CD4-positive, alpha-beta T cell treated with Interferon alpha-2 for 1 hour (primary cell): Measurements from ENCODE around the gene TRAK2.
"Not testable (repeated sequence)": the region's sequence is repeated elsewhere in the genome, so short reads cannot be mapped to it uniquely, and the experiment has no call there.

ENCODE experiments used
- DNase-seq, 2 donors: peaks; one replicate each; pipeline ENCODE4 v3.0.0-alpha.2; 2020 to 2022

The TRAK2 gene, protein sequence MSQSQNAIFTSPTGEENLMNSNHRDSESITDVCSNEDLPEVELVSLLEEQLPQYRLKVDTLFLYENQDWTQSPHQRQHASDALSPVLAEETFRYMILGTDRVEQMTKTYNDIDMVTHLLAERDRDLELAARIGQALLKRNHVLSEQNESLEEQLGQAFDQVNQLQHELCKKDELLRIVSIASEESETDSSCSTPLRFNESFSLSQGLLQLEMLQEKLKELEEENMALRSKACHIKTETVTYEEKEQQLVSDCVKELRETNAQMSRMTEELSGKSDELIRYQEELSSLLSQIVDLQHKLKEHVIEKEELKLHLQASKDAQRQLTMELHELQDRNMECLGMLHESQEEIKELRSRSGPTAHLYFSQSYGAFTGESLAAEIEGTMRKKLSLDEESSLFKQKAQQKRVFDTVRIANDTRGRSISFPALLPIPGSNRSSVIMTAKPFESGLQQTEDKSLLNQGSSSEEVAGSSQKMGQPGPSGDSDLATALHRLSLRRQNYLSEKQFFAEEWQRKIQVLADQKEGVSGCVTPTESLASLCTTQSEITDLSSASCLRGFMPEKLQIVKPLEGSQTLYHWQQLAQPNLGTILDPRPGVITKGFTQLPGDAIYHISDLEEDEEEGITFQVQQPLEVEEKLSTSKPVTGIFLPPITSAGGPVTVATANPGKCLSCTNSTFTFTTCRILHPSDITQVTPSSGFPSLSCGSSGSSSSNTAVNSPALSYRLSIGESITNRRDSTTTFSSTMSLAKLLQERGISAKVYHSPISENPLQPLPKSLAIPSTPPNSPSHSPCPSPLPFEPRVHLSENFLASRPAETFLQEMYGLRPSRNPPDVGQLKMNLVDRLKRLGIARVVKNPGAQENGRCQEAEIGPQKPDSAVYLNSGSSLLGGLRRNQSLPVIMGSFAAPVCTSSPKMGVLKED

DNA sequence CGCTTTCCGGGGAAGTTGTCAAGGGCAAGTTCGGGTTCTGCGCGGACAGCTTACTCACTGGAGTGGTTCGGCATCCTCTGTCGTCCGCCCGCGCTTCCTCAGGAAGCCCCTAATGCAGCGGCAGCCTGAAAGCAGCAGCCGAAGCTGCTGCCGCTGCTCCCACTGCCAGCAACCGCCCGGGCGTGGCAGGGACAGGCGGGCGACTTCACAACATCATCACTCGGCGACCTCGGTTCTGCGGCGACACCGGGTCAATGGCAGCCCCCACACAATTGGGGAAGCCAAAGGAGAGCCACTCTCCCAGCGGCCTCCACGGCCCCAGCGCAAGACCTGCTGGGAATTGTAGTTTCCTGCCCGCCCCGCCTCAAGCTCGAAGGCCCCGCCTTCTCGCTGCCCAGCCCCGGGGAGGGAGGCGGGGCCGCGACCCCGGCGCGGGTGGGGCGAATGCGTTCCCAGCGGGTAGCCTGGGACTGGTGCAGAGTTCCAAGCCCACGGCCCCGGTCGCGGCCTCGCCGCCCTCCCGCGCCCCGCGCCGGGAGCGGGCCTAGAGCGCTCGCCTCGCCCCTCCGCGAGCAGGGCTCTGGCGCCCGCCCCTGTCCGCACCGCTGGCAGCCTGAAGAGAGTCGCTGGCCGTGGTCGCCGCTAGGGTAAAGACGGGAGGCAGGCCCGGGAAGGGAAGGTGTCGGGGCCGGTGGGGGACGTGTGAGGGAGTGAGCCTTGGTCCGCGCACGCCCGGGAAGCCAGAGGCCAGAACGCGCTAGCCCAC, at the start of gene TRAK2, which contains the start of gene STRADB:
TSS of gene TRAK2 (minus strand) at position 167 of the 766 bp plus-strand sequence. CDS start 30,951 bp downstream, outside the sequence.
TSS of gene STRADB (plus strand) at position 449 of the 766 bp plus-strand sequence. CDS start 3,101 bp downstream, outside the sequence.
- DNase-seq: peak; percentile 96 to 97

DNA sequence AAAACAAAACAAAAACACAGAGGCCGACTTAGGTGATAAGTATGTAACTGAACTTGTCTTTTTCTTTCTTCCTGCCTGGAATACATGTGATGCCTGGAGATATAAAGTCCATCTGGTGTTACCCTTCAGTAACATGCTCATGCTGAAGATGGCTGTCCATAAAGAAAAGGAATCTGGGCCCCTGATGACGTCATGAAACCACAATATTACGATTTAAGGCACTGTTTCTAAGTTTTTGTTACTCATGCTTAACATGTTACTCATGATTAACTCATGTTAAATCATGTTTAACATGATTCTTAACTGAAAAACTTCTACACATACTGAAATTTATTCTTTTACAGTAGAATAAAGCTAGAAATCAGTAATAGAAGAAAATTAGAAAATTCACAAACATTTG, 49.3 kb upstream of the TRAK2 start:
- DNase-seq: no peak

DNA sequence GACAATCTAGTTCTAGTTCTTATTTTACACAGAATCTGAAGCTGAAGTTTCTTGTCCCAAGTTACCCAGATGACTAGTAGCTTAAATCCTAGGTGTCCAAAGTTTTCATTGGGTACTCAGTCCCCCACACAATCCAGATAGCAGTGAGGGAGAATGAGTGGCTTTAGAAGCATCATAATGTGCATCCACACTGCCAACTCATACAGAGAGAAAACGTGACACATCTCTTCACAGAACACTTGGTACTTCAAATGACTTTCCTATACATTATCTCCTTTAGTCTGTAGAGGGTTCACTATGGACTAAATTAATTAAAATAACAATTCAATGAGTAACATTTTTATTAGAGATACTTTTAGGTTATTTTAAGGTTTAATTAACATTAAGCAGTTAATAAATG, 45.5 kb upstream of the TRAK2 start:
- DNase-seq: no peak

DNA sequence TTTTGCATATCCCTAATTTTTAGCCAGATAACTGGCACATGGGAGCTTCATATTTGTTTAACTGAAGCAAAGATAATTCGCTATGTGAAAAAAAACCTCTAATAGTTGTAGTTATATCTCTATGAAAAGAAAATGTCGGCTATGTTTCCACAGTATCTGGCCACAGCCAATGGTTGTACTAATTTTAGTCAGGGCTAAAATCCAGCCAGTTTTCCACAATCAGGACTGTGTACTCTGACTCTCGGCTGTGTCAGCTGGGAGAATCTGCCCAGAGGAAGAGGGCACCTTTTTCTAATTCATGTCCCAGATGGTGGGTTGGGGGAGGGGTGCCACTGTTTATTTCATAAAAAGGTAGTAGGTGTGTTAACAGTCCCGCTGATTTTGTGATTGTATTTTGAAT, 39.0 kb upstream of the TRAK2 start:
- no peak for DNase-seq

DNA sequence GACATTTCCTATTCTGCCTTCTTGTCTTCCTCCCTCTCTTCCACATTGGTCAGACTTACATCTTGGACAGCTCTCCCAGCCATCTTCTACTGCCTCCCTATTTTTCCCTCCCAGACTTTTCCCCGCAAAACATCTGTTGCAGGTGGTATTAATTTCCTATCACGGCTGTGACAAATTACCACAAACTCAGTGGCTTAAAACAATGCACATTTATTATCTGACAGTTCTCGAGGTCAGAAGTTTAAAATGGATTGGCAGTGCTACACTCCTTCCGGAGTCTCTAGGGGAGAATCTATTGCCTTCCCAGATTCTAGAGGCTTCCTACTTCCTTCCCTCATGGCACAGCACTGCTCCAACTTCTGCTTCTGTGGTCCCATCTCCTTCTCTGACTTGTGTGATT, 33.5 kb upstream of the TRAK2 start:
- DNase-seq: no peak

DNA sequence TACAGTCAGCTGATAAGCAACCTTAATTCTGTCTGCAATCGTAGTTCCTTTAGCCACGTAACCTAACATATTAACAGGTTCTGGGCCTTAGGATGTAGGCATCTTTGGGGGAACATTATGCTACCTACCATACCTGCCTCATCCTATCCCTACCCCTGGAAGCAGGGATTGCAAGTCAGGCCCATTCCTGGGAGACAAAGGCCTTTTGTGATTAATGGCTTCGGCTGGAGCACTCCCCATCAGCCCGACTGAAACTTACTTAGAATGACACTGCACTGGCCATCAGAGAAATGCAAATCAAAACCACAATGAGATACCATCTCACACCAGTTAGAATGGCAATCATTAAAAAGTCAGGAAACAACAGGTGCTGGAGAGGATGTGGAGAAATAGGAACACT, 32.5 kb upstream of the TRAK2 start:
- not testable (repeated sequence) for DNase-seq

DNA sequence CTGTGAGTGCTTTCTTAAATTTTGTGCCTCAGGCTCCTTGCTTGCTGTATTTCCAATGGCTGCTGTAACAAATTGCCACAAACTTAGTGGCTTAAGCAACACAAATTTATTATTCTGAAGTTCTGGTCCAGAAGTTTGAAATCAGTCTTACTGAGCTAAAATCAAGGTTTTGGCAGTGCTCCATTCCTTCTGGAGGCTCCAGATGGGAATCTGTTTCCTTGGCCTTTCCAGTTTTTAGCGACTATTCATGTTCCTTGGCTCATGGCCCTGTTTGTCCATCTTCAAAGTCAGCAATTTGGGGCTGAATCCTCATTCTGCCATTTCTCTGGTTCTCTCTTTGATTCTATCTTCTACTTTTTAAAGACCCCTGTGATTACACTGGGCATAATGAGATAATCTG, 32.1 kb upstream of the TRAK2 start:
- DNase-seq: no peak

DNA sequence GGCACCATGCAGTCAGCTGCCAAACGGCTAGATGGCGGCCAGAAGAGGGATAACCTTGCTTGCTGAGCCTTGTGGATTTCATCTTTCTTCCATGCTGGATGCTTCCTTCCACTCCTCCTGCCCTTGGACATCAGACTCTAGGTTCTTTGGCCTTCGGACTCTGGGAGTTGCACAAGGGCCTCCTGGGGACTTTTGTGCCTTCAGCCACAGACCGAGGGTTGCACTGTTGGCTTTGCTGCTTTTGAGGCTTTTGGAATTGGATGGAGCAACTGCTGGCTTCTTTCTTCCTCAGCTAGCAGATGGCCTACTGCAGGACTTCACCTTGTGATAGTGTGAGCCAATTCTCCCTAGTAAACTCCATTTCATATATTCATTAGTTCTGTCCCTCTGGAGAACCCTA, 31.3 kb upstream of the TRAK2 start:
- DNase-seq: no peak

DNA sequence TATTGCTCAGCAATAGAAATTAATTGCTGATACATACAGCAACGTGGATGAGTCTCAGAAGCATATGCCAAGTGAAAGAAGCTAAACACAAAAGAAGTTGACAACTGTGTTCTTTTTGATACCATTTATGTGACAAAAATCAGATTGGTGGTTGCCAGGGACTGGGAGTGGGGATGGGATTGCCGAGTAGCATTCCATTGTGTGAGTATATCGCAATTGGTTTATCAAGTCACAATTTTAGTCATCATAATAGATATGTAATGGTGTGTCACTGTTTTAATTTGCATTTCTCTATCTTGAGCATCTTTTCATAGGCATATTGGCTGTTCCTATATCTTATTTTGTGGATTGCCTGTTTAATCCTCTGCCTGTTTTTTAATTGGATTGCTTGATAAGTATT, 21.2 kb upstream of the TRAK2 start:
- no peak for DNase-seq

DNA sequence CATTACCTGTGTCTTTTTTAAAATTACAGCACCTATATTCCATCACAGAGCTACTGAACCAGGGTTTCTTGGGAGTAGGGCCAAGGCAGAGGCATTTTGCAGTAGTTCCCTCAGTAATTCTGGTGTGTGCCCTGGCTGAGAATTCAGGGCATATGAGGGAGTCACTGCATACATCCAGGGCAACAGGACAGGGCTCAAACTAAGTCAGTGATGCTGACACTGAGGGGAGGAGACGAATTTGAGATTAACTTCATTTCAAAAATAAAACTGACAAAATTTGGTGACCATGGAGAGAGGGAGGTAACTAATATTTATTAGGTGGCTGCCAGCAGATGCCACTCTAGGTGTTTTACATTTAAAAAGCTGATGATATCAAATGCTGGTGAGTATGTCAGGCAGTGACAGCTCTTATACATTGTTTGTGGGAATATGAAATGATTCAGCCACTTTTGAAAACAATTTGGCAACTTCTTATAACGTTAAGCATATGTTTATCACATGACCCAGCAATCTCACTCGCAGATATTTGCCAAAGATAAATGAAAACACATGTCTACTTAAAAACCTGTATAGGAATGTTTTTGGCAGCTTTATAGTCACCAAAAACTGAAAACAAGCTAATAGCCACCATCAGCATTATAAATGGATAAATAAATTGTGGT, 20.6 kb upstream of the TRAK2 start:
- DNase-seq: no peak

DNA sequence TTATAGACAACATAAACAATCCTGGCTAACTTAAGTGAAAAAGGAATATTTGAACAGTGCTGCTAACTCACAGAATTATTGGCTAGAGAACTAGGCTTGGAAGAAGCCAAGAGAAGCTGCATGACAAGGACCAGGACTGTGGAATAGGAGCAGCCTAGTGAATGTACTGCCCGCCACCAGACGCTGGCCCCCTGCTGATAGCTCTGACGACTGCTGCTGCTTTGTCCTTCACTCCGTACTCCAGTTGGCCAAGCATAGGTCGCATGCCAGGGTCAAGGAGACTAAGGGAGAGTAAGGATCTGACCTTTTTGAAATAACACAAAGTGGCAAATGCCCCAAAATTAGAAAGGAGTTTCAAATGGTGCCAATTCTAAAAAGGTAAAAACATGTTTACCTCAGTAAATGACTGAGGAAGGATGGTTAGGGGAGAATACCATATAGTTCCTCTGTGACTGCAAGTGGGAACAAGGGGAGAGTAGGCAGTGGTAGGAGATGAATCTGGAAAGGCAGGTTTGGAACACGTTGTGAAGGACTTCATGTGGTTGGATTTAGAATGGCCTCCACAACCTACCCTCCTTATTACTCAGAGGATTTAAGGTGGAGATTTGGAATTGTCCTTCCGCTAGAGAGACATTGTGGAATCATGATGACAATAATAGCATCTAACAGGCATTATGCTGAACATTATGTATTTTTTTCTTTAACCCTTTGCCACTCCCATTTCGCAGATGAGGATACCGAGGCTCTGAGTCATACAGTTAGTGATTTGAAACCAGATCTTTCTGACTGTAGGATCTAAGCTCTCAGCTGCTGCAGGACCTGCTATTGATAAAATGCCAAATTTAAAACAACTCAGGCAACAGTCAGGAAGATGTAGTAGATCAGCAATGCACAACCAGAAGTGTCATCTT, 19.8 kb upstream of the TRAK2 start:
- DNase-seq: no peak

DNA sequence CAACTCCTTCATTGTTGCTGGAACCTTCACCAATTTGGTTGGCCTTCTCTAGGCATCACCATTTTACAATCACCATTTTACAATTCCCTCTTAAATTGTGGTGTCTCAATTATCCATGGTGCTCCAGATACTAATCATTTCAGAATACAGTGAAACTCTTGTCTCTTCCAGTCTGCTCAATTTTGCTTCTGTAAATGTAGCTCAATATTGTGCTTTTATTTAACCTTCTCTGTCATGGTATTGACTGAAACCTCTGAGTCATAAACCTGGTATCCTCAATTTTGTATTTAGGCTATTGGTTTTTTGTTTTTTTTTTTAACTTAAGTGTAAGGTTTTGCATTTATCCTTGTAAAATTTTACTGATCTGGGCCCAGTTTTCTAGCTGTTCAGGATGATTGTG, 16.4 kb upstream of the TRAK2 start:
- DNase-seq: no peak

DNA sequence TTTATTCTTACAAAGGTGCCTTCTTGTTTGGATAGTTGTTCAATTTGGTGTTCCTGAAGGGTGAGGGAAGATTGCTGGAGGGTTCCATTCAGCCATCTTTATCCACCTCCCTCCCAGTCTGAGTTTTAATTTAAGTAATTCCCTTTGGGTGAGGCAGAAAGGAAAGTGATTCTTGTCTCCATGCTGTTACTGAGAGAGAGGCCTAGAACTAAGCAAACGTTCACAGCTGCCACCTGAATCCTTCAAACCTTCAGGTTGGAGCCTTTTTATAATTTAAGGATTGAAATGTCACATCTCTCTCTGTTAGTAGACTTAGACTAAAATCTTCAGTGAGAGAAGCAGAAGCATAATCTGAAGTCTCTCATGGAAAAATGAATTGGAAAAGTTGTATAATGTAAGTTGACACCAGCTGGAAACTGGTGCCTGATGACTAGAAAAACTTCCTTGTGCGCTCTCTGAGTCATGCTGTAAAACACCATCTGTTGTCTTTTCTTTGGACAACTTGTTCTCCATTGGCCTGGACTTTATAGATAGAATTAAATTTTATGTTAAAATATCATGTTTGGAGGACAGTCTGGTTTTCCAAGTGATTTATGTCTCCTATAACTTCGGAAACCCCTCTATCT, 14.9 kb upstream of the TRAK2 start:
- no peak for DNase-seq

DNA sequence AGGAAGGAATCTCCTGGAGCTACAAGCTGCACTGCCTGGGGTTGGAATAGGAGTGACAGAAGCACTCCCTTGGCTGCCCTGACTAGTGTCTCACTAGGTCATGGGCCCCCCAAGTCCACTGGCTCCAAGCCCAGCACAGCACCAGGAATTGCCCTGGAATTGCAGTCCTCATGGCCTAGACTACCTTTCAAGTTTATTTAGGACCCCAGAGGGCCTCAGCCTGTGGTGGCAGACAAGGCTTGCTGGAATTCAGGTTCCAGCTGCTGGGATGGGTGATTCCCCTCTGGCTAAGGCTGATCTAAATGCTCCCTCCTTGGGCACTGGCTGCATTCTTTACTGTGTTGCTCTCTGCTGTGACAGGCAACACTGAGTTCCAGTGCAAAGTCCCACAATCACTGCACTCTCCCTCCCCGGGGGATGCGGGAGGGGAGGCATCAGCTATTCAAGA, 14.3 kb upstream of the TRAK2 start:
- no peak for DNase-seq

DNA sequence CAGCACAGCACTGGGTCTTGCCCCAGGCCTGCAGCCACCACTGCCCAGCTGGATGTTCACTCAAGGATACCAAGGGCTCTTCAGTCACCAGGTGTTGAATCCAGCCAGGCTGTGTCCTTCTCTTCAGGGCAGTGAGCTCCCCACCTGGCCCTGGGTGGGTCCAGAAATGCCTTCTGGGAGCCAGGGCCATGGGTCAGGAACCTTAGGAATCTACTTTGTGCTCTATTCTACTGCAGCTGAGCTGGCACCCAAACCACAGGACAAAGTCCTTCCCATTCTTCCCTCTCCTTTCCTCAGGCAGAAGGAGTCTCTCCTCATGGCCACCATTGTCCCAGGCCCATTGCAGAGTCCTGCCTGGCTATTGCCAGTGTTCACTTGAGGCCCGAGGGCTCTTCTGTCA, 13.3 kb upstream of the TRAK2 start:
- DNase-seq: no peak

DNA sequence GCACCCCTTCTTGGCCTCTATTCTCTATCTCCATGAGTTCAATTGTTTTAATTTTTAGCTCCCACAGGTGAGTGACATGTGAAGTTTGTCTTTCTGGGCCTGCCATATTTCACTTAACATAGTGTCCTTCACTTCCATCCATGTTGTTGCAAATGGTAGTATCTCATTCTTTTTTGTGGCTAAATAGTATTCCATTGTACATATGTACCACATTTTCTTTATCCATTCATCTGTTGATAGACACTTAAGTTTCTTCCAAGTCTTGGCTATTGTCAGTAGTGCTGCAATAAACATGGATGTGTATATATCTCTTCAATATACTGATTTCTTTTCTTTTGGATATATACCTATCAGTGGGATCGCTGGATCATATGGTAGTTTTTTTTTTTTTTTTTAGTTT, 9.3 kb upstream of the TRAK2 start:
- no peak for DNase-seq

DNA sequence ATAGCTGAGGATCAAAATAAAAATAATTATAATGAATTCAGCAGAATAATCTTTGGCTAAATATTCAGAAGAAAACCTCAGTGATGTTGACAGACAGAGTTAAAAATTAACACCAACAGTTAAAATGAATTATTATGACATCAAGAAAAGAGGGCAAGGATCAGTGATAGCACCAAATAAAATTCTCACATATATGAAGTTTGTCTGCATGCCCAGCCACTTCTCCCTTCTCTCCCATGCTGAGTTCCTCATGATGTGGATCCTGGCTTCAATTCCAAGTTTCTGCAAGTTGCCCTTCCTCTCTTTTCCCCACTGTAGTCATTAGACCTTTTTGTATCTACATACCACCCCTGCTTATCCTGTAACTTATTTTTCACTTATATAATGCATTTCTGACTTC, 7.1 kb upstream of the TRAK2 start:
- no peak for DNase-seq

DNA sequence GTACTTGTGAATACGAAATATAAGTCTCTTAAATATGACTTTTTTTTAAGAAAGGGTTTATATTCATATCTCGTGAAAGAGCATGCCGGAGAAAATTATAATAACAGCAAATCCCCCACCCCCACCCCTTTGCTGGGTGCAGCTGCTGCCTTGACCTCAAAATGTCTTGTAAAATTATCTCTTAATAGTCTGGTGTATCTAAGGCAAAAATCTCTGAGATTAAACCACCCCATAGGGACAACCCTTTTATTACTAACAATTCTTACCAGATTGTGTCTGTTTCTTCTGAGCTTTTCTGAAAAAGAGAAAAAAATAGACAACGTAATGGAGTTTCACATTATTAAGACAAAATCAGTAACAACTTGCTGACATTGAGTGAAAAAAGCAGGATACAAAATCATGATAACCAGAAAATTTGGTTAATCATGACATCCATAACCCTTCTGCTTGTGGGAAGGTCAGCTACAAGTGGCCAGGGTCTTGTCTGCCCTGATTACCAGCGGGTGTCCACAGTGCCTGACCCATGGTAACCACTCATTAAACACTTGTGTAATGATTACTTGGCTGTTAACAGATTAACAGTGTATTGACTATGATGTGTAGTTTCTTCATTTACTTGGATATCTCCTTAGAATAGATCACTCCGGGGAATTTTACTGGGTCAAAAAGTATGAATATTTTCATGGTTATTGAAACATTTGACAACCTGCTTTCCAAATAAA, 1.8 kb upstream of the TRAK2 start:
- no peak for DNase-seq

DNA sequence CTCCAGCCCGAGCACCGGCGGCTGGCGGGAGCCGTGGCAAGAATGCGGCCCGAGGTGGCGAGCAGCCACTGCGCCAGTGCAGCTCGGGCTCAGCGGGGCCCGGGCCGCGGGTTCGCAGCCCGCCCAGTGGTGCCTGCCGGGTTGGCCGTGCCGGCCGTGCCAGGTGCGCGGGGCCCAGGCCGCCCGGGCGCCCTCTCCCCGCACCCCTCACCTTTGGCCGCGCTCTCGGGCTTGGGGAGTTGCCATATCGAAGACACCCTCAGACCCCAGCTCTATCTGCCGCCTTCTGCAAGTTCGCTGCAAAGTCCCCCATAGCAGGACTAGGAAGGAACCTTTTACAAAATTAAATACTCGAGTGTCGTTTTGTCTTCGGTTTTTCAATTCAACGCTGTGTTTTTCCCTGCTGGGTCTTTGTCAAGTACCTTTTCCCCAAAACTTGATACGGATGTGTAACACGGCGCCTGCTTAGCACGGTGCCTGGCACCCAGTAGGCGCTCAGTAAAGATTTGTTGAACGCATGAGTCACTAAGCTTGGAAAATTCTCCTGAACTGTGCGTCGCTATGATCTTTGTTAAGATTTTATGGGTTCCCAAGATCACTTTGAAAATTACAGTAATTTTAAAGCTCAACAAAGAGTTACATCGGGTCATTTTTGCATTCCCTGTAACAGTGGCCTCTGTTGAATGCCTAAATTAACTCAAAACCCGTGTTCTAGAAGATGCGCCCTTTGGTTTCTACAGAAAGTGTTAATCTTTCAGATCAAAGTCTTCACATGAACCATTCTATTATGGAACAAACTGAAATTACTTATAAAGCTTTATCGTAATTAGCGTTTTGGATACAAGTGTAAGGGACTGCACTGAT, 1.0 kb upstream of the TRAK2 start:
- no peak for DNase-seq
